D721Med (cell line): Measurements from ENCODE around the gene GLDN.
"Not testable (repeated sequence)": the region's sequence is repeated elsewhere in the genome, so short reads cannot be mapped to it uniquely, and the experiment has no call there.

Source experiments
- DNase-seq: peaks from one replicate; pipeline ENCODE4 v3.0.0; 2011; ENCODE audit warnings: low spot score; ENCODE audit not compliant: insufficient read length
- FAIRE-seq: peaks from 2 replicates; lab custom pipeline; 2011; peaks lifted over from hg19 to GRCh38; lab: Jason Lieb, UNC
- TF ChIP-seq, protein P1 (sequence below): IDR thresholded peaks from 2 replicates; pipeline ENCODE4 v1.5.1; 2012; ENCODE audit warnings: mild to moderate bottlenecking, control low read depth; ENCODE audit not compliant: insufficient read depth; ENCODE audit errors: missing control alignments

The GLDN gene

DNA sequence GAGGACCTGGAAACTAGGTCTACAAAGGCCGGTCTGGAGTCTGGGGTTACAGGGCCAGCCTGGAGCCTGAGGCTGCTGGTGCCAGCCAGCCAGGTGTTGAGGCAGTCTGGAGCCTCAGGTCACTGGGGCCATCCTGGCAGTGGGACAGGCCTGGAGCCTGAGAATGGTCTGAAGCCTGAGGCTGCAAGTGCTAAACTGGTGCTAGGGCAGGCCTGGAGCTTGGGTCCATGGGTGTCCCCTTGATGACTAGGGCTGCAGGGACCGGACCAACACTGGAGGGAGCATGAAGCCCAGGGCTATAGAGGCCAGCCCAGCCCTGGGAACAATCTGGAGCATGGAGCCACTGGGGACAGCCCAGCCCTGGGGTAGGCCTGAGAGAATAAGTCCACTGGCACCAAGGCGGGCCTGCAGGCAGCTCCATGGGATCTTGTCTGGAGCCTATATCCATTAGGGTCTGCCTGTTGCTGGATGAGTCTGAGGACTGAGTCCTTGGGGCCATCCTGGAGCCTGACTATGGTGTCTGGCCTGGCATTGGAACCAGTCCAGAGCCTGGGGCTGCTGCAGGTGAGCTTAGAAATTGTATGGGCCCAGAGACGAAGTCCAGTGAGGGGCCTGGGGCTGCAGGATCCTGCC is 101.9 kb downstream of the GLDN start:
- DNase-seq (no peak), FAIRE-seq (no peak)
- TF ChIP-seq, protein P1, sequence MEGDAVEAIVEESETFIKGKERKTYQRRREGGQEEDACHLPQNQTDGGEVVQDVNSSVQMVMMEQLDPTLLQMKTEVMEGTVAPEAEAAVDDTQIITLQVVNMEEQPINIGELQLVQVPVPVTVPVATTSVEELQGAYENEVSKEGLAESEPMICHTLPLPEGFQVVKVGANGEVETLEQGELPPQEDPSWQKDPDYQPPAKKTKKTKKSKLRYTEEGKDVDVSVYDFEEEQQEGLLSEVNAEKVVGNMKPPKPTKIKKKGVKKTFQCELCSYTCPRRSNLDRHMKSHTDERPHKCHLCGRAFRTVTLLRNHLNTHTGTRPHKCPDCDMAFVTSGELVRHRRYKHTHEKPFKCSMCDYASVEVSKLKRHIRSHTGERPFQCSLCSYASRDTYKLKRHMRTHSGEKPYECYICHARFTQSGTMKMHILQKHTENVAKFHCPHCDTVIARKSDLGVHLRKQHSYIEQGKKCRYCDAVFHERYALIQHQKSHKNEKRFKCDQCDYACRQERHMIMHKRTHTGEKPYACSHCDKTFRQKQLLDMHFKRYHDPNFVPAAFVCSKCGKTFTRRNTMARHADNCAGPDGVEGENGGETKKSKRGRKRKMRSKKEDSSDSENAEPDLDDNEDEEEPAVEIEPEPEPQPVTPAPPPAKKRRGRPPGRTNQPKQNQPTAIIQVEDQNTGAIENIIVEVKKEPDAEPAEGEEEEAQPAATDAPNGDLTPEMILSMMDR: no peak

GRCh38 chr15:51444112-51444511 is 102.7 kb downstream of the GLDN start:
- FAIRE-seq (no peak), DNase-seq (no peak)
- TF ChIP-seq, protein P1: no peak

DNA sequence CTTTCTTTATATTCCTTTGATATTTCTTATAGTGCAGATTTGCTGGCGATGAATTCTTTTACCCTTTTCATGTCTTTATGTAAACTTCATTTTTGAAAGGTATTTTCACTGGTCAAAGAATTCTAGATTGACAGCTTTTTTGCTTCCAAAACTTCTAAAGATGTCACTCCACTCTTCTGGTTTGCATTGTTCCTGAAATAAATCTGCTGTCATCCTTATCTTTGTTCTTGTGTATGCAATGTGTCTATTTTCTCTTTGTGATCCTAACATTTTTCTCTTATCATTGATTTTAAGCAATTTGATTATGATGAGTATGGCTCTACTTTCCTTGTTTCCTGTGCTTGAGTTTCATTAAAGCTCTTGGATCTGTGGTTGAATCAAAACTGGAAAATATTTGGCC is 103.4 kb downstream of the GLDN start:
- DNase-seq: no peak
- FAIRE-seq: no peak
- TF ChIP-seq, protein P1: no peak

DNA sequence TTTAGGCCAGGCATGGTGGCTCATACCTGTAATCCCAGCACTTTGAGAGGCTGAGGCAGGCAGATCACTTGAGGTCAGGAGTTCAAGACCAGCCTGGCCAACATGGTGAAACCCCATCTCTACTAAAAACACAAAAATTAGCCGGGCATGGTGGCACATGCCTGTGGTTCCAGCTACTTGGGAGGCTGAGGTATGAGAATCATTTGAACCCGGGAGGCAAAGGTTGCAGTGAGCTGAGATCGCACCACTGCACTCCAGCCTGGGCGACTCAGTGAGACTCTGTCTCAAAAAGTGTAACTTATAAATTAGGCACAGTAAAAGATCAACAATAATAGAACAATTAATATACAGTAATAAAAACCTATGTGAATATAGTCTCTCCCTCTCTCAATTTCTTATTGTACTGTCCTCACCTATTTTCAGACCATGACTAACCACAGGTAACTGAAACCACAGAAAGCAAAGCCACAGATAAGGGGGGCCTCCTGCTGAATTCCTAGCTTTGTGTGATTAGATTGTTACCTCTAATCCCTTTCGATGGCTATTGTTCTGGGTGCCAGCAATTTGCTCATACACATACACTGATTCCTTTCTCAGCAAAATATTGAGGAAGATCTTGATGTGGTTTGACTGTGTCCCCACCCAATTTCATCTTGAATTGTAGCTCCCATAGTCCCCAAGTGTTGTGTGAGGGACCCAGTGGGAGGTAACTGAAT is 104.7 kb downstream of the GLDN start:
- not testable (repeated sequence) for FAIRE-seq, DNase-seq

DNA sequence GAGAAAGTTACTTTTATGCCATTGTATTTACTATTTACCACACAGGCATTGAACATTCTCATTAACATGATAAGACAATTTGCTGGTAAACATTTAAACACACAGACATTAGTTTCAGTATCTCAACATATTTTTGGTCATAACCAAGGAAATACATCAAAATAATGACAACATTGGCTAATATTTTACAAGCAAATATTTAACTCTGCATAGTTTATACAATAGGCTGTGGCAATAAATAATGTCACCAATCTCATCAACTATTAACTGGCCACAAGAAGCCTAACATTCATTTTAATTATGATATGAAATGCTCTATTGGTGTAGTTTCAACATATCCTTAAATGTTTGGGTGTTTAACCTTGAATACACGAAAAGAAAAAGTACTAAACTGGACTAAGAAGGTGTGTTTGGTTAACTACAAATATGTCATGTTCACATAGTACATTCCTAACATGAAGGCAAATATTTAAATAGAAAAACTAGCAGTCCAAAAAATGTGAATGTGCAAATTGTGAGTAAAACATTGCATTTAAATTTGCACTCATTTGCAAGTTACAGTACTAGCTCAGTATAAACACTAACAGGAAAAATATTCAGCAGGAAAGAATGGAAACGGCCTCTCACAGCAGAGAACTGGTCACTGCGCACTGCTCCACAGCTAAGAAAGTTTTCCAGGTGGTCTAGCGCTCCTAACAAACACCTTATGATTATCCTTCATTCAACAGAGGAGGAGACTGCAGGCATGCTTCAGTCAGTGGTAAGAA is 106.6 kb downstream of the GLDN start:
- no peak for DNase-seq
- no peak for FAIRE-seq
- TF ChIP-seq, protein P1: no peak

GRCh38 chr15:51448622-51449399 is 107.4 kb downstream of the GLDN start:
- DNase-seq: no peak
- no peak for FAIRE-seq
- TF ChIP-seq, protein P1: no peak

DNA sequence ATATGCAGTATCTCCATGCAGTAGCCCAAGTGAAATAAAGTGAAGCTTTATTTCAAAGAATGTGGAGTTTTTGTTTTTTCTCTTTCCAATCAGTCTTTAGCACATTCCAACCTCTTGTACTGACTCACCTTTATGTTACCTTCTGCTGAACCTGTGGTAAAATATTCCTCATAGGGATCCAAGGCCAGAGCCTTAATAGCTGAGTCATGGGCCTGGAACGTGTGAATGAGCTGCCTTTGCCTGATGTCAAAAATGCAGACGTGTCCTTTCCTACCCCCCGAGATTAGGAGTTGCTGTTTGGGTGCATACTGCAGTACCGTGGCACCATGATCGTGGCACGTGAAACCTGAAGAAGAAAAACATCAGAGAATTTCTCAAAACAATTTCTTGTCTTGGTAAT is 108.5 kb downstream of the GLDN start:
- FAIRE-seq (no peak), DNase-seq (no peak)
- TF ChIP-seq, protein P1: no peak
